HG03342 (cell line): ENCODE data around the gene KRTAP19-5.
"Not testable (repeated sequence)": the region's sequence is repeated elsewhere in the genome, so short reads cannot be mapped to it uniquely, and the experiment has no call there.

Experiments used
- ATAC-seq: cut with Tn5 transposase; IDR thresholded peaks from one replicate; pipeline ENCODE4 v1.9.1; 2021; ENCODE audit warnings: mild to moderate bottlenecking, moderate library complexity; ENCODE audit not compliant: unreplicated experiment

KRTAP19-5 gene

DNA sequence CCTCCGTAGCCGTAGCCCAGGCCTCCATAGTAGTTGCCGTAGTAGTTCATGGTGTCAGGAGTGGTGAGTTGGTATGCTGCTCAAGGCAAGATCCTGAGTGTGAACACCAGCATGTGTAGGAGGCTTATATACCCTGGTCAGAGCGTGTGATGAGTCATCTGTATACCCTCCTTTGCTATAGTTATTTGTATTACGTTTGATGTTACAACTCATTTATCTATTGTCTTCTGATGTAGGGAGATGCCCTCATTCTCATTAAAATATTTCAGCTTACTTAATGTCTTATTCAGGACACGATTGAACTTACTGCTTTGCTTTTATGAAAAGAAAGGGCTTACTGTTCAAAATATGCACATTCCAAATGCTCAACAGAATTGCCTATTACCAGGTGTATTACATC is at the start of gene KRTAP19-5:
TSS of gene KRTAP19-5 (minus strand) at position 101 of the 400 bp plus-strand sequence. CDS start at position 50, 51 bp downstream.
- ATAC-seq = no peak

DNA sequence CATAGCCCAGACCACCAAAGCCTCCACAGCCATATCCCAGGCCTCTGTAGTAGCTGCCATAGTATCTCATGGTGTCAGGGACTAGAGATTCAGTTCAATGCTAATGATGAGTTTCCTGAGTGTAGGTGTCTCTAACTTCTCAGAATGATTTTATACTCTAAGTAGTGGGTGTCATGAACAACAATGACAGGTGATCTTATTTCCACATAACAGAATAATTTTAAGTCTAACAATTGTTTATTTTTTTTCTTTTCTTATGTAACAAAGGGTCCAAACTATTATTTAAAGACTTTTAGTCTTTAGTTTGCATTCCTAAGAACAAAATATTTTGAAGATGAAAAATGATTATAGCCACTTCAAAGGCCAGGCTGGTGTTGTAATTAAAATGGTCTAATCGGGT is 39.8 kb upstream of the KRTAP19-5 start, which contains the start of gene KRTAP19-6:
TSS of gene KRTAP19-6 (minus strand) at position 101 of the 400 bp plus-strand sequence. CDS start at position 70, 31 bp downstream.
- ATAC-seq = no peak

DNA sequence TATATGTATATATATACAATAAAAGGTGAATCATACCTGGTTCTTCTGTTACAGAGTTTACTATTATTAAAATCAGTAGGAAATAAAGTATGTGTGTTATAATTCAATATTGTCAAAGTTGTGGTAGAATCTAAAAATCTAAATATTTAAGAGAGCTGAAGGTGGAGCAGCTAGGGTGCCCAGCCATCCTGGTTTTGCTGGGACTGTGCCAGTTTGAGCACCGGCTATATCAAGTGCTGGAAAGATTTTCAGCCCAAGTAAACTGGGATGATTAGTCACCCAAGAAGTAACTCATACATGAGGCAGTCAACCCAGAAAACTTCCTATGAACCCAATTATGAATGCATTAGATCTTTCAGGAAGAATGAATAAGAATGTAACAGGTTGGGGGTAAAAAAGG is 16.9 kb upstream of the KRTAP19-5 start:
- ATAC-seq = no peak

DNA sequence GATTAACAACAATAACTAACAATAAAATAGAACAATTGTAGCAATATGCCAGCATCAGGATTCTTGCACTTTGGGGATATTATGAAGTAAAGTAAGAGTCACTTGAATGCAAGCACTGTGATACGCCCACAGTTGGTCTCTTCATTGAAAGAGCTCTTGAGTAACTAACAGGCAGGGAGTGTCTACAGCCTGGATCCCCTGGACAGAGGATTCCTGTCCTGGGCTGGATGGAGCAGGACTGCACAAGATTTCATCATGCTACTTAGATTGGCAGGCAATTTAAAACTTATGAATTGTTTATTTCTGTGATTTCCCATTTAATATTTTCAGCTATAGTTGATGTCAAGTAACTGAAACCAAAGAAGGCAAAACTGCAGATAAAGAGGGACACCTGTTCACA is 13.7 kb upstream of the KRTAP19-5 start:
- no peak for ATAC-seq

DNA sequence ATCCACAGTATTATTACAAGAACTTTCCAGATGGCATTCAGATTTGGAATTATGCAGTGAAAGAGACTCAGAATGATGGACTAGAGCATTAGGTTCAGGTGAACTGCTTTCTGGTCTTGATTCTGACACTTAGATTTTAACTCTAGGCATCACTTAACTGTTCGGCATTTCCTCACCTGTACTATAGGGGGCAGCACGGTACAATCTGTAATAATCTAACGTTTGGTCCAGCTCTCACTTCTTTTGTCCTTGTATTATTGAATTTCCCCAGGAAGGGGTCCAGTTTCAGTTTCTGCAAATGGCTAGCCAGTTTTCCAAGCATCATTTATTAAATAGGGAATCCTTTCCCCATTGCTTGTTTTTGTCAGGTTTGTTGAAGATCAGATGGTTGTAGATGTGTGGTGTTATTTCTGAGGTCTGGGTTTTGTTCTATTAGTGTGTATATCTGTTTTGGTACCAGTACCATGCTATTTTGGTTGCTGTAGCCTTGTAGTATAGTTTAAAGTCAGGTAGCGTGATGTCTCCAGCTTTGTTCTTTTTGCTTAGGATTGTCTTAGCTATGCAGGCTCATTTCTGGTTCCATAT is 3.8 kb upstream of the KRTAP19-5 start:
- not testable (repeated sequence) for ATAC-seq

DNA sequence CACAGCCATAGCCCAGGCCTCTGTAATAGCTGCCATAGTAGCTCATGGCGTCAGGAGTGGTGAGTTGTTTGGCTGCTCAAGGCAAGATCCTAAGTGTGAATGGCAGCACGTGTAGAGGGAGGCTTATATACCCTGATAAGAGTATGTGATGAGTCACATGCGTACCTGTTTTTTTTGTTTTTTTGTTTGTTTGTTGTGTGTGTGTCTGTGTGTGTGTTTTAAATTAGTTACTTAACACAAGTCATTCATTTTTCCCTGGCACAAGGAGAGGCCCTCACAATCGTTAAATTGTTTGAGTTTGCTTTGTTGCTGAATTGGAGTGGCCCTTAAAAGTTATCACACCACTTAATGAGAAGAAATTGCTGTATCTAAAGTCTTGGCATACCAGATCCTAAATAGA is 4.9 kb downstream of the KRTAP19-5 start, which contains the start of gene KRTAP19-4:
TSS of gene KRTAP19-4 (minus strand) at position 101 of the 400 bp plus-strand sequence. CDS start at position 46, 55 bp downstream.
- ATAC-seq = no peak

DNA sequence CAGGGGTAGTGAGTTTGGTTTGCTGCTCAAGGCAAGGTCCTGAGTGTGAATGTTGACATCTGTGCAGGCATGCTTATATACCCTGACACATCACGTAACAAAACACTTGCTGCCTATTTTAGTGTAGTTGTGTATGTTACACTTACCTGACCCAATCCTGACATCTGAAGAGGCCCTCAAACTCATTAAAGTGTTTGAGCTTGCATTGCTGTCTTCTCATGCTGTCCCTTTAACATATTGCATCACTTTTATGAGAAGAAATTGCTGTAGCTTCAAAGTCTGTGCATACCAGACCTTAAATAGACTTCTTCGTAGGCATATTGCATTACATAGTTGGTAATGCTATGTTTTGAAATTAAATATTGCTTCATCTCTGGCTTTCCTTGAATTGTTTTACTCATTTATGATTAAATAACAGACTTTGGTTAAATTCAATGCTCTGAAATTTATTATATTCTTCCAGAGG is 9.9 kb downstream of the KRTAP19-5 start, which contains the start of gene KRTAP19-3:
TSS of gene KRTAP19-3 (minus strand) at position 51 of the 466 bp plus-strand sequence. CDS start 56 bp downstream, outside the sequence.
- no peak for ATAC-seq

DNA sequence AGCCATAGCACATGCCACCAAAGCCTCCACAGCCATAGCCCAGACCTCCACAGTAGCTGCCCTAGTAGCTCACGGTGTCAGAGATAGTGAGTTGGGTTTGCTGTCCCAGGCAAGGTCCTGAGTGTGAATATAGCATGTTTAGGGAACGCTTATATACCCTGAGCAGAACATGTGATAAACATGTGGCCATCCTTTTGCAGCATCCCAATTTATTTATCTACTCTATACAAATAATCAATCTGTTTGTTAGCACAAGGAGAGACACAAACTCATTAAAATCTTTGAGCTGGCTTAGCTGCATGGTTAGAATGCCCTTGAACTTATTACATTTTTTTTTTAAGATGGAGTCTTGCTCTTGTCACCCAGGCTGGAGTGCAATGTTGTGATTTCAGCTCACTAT is 14.6 kb downstream of the KRTAP19-5 start, which contains the start of gene KRTAP19-2:
TSS of gene KRTAP19-2 (minus strand) at position 101 of the 400 bp plus-strand sequence. CDS start at position 13, 88 bp downstream.
- no peak for ATAC-seq

DNA sequence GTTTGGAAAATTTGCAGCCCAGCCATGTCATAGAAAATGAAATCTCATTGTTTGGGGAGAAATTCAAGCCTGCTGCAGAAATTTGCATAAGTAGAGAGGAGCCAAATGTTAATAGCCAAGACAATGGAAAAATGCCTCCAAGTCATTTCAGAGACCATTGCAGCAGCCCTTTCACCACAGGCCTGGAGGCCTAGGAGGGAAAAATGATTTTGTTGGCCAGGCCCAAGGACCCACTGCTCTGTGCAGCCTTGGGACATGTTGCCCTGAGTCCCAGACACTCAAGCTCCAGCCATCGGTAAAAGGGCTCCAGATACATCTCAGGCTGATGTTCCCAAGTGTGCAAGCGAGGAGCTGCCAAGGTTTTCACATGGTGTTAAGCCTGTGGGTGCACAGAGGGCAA is 15.8 kb downstream of the KRTAP19-5 start:
- no peak for ATAC-seq

DNA sequence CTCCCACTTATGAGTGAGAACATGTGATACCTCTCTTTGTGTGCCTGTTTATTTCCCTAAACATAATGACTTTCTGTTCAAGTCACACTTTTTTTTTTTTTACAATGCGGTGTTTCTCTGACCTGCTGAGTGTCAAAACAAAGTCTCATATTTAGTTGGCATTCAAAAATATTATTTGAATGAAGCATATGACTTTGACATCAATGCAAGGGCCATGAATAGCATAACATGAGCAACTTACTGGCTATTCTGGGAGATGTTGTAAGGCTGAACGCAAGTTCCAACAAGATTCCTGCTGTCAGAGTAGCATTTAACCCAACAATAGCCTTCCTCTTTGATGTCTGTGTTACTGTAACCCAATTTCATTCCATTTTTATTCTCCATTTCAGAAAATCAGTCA is 19.8 kb downstream of the KRTAP19-5 start:
- no peak for ATAC-seq

DNA sequence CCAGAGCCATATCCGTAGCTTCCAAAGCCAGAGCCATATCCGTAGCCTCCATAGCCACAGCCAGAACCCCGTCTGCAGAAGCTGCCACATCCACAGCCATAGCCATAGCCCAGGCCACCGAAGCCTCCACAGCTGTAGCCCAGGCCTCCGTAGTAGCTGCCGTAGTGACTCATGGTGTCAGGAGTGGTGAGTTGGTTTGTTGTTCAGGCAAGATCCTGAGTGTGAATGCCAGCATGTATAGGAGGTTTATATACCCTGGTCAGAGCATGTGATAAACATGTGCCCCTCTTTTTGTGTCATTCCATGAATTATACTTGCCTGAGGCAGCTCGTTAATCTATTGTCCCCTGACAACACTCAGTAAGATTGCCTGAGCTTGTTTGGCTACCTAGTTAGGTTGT is 21.8 kb downstream of the KRTAP19-5 start, which contains the start of gene KRTAP19-1:
TSS of gene KRTAP19-1 (minus strand) at position 223 of the 400 bp plus-strand sequence. CDS start at position 173, 50 bp downstream.
- no peak for ATAC-seq

DNA sequence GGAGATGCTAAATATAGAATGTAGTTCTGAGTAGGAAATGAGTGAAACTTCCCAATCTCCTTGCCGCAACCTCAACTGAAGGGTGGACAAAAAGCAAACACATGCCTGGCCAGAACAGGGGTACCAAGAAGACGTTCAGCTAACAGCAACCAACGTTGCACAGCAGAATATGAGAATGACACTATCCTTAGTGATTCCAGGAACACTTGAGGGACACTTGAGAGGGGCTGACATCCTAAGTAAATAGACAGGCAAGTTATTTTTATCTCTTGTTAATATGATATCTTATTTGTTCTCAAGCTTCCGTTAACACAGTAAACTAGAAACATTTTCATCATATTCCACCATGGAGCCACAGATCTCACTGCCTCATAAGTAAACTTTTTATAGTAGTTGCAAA is 22.7 kb downstream of the KRTAP19-5 start:
- no peak for ATAC-seq

DNA sequence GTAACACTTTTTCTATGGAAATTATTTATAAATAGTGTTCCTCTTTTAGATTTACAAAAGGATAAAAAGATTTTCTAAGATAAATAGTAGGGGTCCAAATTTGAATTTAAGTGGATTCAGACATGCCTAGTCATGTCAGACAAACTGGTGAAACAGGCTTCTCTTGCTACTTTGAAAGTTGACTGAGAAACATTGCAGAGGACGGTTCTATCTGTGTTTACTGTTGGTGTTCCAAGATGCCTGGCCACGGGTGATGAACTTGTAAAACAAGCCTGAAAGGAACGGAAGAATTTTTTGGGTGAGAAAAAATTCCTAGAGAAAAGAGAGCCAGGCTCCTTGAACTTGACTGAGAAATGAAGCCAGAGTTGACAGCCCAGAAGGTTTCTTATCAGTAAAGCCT is 23.9 kb downstream of the KRTAP19-5 start:
- ATAC-seq = no peak

DNA sequence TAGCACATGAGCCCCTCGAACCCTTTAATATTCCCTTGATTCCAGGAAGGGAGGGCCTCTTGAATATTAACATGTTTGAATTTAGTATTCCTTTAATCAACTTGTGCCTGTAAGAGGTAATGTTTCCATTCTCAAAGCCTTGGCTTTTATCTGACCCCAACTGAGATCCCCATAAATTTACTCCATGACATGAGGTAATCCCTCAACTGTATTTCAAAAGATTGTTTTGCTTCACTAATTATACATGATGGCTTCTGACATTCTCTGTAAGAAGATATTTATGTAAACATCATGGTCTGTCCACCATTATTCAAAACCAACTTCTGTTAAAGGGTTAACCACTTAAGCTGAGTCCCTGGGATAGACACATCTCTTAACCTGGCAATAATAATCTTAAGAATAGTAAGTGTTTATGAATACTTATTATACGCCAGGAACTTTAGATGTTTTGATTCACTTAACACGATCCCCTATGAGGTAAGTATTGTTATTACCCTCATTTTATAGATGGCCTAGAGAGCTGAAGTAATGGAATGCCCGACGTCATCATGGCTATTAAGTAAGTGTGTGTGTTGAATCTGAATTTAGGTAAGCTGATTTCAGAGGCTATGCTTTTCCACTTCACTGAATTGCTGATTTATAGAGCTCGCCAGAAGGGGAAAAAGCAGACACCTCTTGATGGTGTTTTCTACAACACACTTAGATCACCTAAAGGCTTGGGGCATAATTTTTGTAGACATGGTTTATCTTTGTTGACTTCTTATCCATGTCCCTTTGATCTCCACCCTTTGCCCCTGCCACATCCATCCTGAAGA is 32.8 kb downstream of the KRTAP19-5 start:
- no peak for ATAC-seq

DNA sequence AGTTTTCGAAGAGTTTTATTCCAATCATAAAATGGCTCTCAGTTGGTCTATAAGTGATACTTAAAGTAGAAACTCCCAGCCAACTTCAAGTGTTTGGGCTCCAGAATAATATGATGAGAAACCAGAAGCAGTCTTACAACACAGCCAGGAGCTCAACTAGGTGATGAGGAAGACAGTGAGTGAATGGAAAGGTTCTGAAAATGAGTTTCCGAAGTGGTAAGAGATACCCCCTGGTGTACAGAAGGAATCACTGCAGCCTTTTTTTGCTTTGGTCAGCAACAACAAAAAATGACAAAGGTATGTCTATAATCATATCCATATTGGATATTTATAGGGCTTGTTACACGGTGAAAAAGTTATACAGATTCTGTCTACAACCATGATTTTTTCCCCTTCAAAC is 38.2 kb downstream of the KRTAP19-5 start:
- no peak for ATAC-seq
